OCI-LY1 (cell line): ENCODE results near the gene CHRM1.

Experiments used
- EZH2 ChIP-seq: fragments of 200-600 bp; sonication (generic), shearing (Covaris generic); IDR thresholded peaks from 2 replicates; pipeline ENCODE4 v1.8.0; 2017; ENCODE audit warnings: borderline replicate concordance, mixed run types, mild to moderate bottlenecking, antibody characterized with exemption, low read length, moderate library complexity, mixed read lengths
- TF ChIP-seq, protein P1 (sequence below): fragments of 200-600 bp; sonication (generic), shearing (Covaris generic); IDR thresholded peaks from 2 replicates; pipeline ENCODE4 v1.5.1; 2017; ENCODE audit warnings: mild to moderate bottlenecking, antibody characterized with exemption, low read length, moderate library complexity, mixed read lengths

GRCh38 chr11:62896049-62896448 lies 25.1 kb downstream of the CHRM1 start:
- TF ChIP-seq, protein P1, sequence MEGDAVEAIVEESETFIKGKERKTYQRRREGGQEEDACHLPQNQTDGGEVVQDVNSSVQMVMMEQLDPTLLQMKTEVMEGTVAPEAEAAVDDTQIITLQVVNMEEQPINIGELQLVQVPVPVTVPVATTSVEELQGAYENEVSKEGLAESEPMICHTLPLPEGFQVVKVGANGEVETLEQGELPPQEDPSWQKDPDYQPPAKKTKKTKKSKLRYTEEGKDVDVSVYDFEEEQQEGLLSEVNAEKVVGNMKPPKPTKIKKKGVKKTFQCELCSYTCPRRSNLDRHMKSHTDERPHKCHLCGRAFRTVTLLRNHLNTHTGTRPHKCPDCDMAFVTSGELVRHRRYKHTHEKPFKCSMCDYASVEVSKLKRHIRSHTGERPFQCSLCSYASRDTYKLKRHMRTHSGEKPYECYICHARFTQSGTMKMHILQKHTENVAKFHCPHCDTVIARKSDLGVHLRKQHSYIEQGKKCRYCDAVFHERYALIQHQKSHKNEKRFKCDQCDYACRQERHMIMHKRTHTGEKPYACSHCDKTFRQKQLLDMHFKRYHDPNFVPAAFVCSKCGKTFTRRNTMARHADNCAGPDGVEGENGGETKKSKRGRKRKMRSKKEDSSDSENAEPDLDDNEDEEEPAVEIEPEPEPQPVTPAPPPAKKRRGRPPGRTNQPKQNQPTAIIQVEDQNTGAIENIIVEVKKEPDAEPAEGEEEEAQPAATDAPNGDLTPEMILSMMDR = no peak
- TF ChIP-seq EZH2 = no peak
